Measurements from ENCODE around the gene MKLN1. TPM values are rescaled to one million over a fixed set of nuclear protein-coding genes. Genes with fewer than 3 reads are reported as not detected.
A peak's percentile ranks its signal among the peaks of the same experiment; 100 is the strongest.

MKLN1 gene
- total RNA-seq, 1 experiment from 2014 or later: 38.5 TPM

GRCh38 chr7:131487217-131487616, 159.5 kb downstream of the MKLN1 start:
- H3K4me3 ChIP-seq: no peak overlapping the region
- peaks cover 8% of the 10 kb centered on the region for H3K4me1 ChIP-seq (replicated peaks)
- no peak overlapping the region for H3K27ac ChIP-seq
- no peaks in the 10 kb centered on the region for H3K27me3 ChIP-seq (replicated peaks)
- no peaks in the 10 kb centered on the region for H3K9me3 ChIP-seq (replicated peaks)
- peaks cover 6% of the 10 kb centered on the region; the same call in 1 of the 2 replicates for H3K36me3 ChIP-seq
- DNase-seq (ENCODE audit: low read depth in 1 of 2, low spot score in 2 of 2): no peak

- Histone ChIP-seq H3K27me3 (replicated peaks) (no peaks in the 10 kb centered on the region), H3K36me3 (peaks cover 6% of the 10 kb centered on the region), H3K4me3 (no peak overlapping the region), H3K9me3 (replicated peaks) (no peaks in the 10 kb centered on the region), H3K27ac (no peak overlapping the region), H3K4me1 (replicated peaks) (peaks cover 8% of the 10 kb centered on the region)
- DNase-seq (ENCODE audit: low read depth in 1 of 2, low spot score in 2 of 2): no peak
Observed at GRCh38 chr7:131488361-131488760, 160.7 kb downstream of the MKLN1 start.

GRCh38 chr7:131489196-131489595, 161.5 kb downstream of the MKLN1 start:
- Histone ChIP-seq H3K9me3 (replicated peaks) (no peaks in the 10 kb centered on the region), H3K4me3 (no peak overlapping the region), H3K27me3 (replicated peaks) (no peaks in the 10 kb centered on the region), H3K4me1 (replicated peaks) (peaks cover 8% of the 10 kb centered on the region), H3K36me3 (peaks cover 15% of the 10 kb centered on the region), H3K27ac (no peak overlapping the region)
- no peak for DNase-seq (ENCODE audit: low read depth in 1 of 2, low spot score in 2 of 2)

DNA sequence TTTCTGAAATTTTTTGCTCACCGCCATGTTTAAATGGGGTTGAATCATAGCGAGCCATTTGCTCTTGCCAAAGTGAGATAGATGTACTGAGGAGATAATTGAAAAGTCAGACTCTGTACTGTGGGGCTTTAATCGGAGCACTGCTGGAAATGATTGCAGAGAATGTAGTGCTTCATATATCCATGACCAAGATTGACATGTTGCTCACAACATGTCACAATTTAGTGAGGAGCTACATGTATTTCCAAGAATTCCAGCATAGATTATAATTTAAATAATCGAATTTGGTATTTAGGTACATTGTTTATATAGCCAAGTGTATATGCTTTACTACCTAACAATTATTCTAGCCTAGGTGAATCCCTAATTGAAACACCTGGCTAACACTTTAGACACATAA, 162.2 kb downstream of the MKLN1 start:
- no peak overlapping the region for H3K4me3 ChIP-seq
- no peak for DNase-seq (ENCODE audit: low read depth in 1 of 2, low spot score in 2 of 2)
- peaks cover 15% of the 10 kb centered on the region for H3K36me3 ChIP-seq
- no peaks in the 10 kb centered on the region for H3K27me3 ChIP-seq (replicated peaks)
- H3K9me3 ChIP-seq (replicated peaks): no peaks in the 10 kb centered on the region
- no peak overlapping the region for H3K27ac ChIP-seq
- H3K4me1 ChIP-seq (replicated peaks): peaks cover 8% of the 10 kb centered on the region

DNA sequence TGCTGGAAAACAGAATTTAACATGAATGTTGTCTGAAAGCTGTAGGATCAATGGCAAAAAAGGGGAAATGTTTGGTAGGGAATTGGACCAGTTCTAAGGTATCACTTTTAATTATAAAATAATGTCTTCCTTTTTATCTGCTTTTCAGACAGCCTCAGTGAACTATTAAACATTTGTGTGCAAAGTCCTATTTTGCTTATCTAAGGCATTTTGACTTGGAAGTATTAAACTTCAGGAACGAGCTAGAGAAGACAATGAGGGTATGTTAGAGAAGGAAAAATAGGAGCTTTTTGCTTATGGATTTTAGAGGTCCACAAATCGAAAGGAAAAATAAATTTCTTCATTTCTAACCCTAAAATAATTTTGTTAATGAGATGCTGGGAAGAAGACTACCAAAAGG, 165.4 kb downstream of the MKLN1 start:
- Histone ChIP-seq H3K27me3 (replicated peaks) (no peaks in the 10 kb centered on the region), H3K4me1 (replicated peaks) (no peaks in the 10 kb centered on the region), H3K27ac (no peak overlapping the region), H3K36me3 (peaks cover 9% of the 10 kb centered on the region), H3K9me3 (replicated peaks) (no peaks in the 10 kb centered on the region), H3K4me3 (no peak overlapping the region)
- no peak for DNase-seq (ENCODE audit: low read depth in 1 of 2, low spot score in 2 of 2)

DNA sequence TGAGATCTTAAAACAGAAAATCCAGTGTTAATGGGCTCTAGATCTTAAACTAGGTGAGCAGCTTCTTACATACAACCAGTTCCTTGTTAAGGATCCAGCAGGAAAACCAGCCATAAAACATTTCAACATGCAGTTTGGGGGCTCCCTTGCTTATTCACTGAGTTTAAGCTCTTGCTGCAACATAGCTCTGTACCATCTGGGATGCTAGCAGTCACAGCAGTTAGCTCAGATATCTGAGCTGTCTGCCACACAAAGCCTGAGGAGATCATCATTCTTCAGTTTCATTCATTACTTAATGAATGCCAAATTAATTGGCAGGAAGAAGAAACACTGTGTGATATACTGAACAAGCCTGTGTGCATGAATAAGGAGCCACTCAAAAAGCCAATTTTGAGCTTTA, 165.9 kb downstream of the MKLN1 start:
- Histone ChIP-seq H3K4me1 (replicated peaks) (no peaks in the 10 kb centered on the region), H3K27me3 (replicated peaks) (no peaks in the 10 kb centered on the region), H3K27ac (no peak overlapping the region), H3K4me3 (no peak overlapping the region), H3K9me3 (replicated peaks) (no peaks in the 10 kb centered on the region), H3K36me3 (peaks cover 13% of the 10 kb centered on the region)
- no peak for DNase-seq (ENCODE audit: low read depth in 1 of 2, low spot score in 2 of 2)

GRCh38 chr7:131494182-131494581, 166.5 kb downstream of the MKLN1 start:
- Histone ChIP-seq H3K4me3 (no peak overlapping the region), H3K4me1 (replicated peaks) (no peaks in the 10 kb centered on the region), H3K27me3 (replicated peaks) (no peaks in the 10 kb centered on the region), H3K9me3 (replicated peaks) (no peaks in the 10 kb centered on the region), H3K27ac (no peak overlapping the region), H3K36me3 (peaks cover 13% of the 10 kb centered on the region)
- DNase-seq (ENCODE audit: low read depth in 1 of 2, low spot score in 2 of 2): no peak

DNA sequence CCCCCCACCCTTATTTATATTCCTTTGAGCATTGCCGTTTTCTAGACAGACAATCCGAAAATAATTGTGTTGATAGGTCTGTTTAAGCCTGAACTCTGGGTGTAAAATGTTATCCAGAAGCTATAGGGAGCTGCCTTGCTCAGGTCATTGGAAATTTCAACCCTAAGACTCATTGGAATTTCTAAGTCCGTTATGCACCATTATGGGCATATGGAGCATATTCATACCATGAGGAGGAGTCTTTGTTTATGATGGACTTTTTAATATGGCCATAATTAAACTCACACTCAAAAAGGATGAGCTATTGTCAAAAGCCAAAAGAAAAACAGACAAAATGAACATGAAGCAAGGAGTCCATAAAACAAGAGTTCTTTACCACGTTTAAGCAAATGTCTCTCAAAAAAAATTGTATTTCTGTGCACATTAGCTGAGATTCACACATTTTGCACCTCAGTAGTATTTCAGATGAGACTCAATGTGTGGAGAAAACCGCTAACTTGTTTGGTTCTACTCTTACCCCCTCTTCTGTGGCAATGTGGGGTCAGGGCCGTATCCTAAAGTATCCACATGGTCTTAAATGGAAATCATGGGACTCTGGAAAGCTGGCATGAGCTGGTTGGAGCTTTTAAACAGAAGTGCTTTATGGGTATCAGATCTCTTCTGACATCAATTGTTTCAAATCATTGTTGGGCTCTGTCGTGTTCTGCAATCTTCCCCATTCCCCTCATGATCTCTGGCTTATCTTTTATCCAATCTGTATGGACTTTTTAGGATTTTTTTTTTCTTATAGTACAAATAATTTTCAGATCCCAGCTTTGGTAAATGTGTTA, 168.2 kb downstream of the MKLN1 start:
- Histone ChIP-seq H3K4me3 (no peak overlapping the region), H3K36me3 (peaks cover 13% of the 10 kb centered on the region), H3K27ac (no peak overlapping the region), H3K4me1 (replicated peaks) (peaks cover 6% of the 10 kb centered on the region), H3K9me3 (replicated peaks) (no peaks in the 10 kb centered on the region), H3K27me3 (replicated peaks) (no peaks in the 10 kb centered on the region)
- no peak for DNase-seq (ENCODE audit: low read depth in 1 of 2, low spot score in 2 of 2)

GRCh38 chr7:131497454-131497853, 169.8 kb downstream of the MKLN1 start:
- H3K9me3 ChIP-seq (replicated peaks): no peaks in the 10 kb centered on the region
- no peak for DNase-seq (ENCODE audit: low read depth in 1 of 2, low spot score in 2 of 2)
- H3K4me1 ChIP-seq (replicated peaks): peaks cover 17% of the 10 kb centered on the region
- peaks cover 20% of the 10 kb centered on the region for H3K36me3 ChIP-seq
- H3K27me3 ChIP-seq (replicated peaks): no peaks in the 10 kb centered on the region
- no peak overlapping the region for H3K27ac ChIP-seq
- no peak overlapping the region for H3K4me3 ChIP-seq

GRCh38 chr7:131498237-131498885, 170.7 kb downstream of the MKLN1 start:
- Histone ChIP-seq H3K27ac (no peak overlapping the region), H3K36me3 (peaks cover 26% of the 10 kb centered on the region), H3K9me3 (replicated peaks) (no peaks in the 10 kb centered on the region), H3K27me3 (replicated peaks) (no peaks in the 10 kb centered on the region), H3K4me1 (replicated peaks) (peaks cover 26% of the 10 kb centered on the region), H3K4me3 (no peak overlapping the region)
- no peak for DNase-seq (ENCODE audit: low read depth in 1 of 2, low spot score in 2 of 2)

DNA sequence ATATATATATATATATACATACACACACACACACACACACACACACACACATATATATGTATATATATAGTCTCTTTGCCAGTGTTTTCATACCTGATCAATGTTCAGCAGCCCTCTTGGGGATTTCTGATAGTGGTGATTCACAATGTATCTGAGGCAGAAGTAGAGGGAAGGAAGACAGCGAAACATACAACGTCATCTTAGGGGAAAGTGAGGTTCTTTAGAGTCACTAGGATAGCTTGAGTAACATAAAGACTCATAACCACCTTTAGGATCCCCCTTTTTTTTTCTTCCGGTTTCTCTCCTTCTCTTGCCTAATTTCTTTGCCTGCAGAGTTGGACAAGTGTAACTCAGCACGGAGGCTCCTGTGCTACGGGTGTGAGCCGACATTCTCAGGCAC, 172.1 kb downstream of the MKLN1 start:
- no peak overlapping the region for H3K27ac ChIP-seq
- H3K9me3 ChIP-seq (replicated peaks): no peaks in the 10 kb centered on the region
- no peak for DNase-seq (ENCODE audit: low read depth in 1 of 2, low spot score in 2 of 2)
- peaks cover 26% of the 10 kb centered on the region for H3K4me1 ChIP-seq (replicated peaks)
- no peak overlapping the region for H3K4me3 ChIP-seq
- H3K36me3 ChIP-seq: peaks cover 24% of the 10 kb centered on the region
- no peaks in the 10 kb centered on the region for H3K27me3 ChIP-seq (replicated peaks)

GRCh38 chr7:131500357-131500756, 172.7 kb downstream of the MKLN1 start:
- H3K27ac ChIP-seq: no peak overlapping the region
- no peak overlapping the region for H3K4me3 ChIP-seq
- no peaks in the 10 kb centered on the region for H3K9me3 ChIP-seq (replicated peaks)
- no peak for DNase-seq (ENCODE audit: low read depth in 1 of 2, low spot score in 2 of 2)
- H3K4me1 ChIP-seq (replicated peaks): peaks cover 26% of the 10 kb centered on the region
- H3K27me3 ChIP-seq (replicated peaks): no peaks in the 10 kb centered on the region
- peaks cover 28% of the 10 kb centered on the region for H3K36me3 ChIP-seq

DNA sequence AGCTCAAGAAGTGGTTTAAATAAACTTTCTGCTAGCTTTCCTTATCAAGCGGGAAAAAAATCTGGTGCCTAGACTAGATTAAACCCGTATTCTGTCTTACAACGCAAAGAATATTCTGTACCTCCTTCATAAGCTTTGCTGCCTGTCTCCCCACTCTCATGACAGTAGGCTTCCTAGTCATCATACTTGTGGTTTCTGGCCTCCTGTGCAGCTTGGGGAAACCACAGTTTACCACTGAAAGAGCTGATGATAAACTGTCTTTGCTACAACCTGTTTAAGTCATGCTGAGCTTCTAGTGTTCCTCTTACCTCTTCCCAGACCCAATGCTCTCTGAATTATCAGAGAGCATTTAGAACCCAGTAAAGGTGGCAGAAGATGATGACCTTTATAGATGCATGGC, 173.7 kb downstream of the MKLN1 start:
- no peak overlapping the region for H3K4me3 ChIP-seq
- no peaks in the 10 kb centered on the region for H3K27me3 ChIP-seq (replicated peaks)
- H3K27ac ChIP-seq: no peak overlapping the region
- peak in 1 of 2 experiments; percentile 37 for DNase-seq (ENCODE audit: low read depth in 1 of 2, low spot score in 2 of 2)
- no peaks in the 10 kb centered on the region for H3K9me3 ChIP-seq (replicated peaks)
- H3K4me1 ChIP-seq (replicated peaks): peaks cover 26% of the 10 kb centered on the region
- H3K36me3 ChIP-seq: peaks cover 33% of the 10 kb centered on the region

DNA sequence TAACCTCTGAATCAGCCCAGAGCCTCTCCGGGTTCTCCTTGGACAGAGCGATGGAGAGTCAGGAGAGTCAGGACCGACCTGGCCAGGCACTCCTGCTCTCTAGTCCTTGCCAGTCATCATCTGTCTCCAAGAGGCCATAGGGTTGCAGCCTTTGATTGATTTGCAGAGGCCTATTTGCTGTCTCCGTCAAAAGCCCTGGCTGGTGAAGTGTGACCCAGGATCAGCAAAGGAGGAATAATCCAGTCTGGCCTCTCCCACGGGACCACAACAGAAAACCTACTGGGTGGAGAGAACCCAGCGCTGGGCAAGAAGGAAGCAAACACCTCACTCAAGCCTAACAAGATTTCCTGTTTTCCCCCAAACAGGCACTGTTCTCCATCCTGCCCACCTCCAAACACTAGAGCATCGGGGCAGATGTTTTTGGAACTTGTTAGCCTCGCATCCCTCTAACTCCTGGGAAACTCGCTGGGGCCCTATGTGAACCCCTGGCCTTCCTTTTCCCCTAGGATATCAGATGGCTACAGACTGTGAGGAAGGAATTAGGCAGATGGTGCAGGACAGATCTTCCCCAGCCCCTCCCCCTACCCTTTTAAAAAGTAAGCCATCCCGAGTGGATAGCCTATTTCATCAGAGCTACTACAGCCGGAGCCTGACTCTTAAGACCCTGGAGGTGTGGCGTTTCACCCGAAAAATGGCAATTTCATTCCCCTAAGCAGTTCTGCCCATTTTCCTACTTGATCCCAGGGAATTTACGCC, 174.4 kb downstream of the MKLN1 start:
- H3K4me1 ChIP-seq (replicated peaks): peaks cover 26% of the 10 kb centered on the region
- H3K36me3 ChIP-seq: peaks cover 33% of the 10 kb centered on the region
- H3K9me3 ChIP-seq (replicated peaks): no peaks in the 10 kb centered on the region
- no peak overlapping the region for H3K27ac ChIP-seq
- no peak for DNase-seq (ENCODE audit: low read depth in 1 of 2, low spot score in 2 of 2)
- H3K4me3 ChIP-seq: no peak overlapping the region
- H3K27me3 ChIP-seq (replicated peaks): no peaks in the 10 kb centered on the region

Measured in SJSA1 (cell line).